ENCODE data around the gene STIMATE. TPM values are rescaled to one million over a fixed set of nuclear protein-coding genes. Genes with fewer than 3 reads are reported as not detected.

The STIMATE gene
- 15.8 and 16.5 TPM in 2 replicates for total RNA-seq

DNA sequence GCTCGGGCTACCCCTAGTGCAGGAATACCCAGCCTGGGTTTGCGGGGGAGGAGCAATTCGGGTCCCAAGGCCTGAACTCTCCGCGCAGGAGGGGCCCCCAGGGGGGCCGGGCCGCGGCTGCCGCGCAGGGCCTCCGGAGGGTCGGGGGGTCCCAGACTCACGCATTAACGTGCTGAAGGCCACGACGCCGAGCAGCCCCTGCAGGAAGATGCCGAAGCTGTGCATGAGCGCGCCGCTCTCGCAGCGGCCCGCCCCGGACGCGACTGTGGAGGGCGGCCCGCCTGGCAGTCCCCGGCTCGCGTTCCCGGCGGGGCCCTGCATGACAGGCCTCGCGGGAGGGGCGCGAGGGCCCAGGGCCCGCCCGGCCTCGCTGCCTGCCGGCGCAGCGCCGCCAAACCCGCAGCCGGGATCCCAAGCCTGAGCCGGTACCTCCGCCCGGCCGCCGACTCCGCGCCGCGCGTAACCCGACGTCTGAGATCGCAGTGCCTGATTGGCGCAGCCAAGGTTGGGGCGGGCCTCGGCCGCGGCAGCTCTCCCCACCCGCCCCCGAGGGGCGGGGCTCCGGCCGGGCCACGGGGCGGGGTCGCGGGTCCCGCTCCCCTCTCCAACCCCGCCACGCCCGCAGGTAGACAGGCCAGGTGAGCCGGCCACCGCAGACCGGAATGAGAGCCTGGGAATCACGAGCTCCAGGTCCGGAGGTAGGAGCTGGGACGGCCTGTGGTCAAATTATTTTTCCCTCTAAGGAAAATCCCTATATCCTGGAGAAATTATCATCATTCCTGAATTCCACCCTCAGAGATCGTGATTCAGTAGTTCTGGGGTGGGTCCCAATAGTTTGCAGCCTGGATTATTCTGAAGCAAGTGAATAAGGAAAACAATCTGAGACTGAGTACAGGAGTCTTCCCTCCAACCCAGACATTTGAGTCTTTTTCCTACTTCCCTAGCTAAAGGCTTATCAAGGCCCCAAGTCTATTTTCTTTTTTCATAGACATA, at the start of gene STIMATE:
Gene STIMATE (minus strand): TSS at position 419 of the 993 bp plus-strand sequence. CDS start 98 bp downstream, at position 321.

DNA sequence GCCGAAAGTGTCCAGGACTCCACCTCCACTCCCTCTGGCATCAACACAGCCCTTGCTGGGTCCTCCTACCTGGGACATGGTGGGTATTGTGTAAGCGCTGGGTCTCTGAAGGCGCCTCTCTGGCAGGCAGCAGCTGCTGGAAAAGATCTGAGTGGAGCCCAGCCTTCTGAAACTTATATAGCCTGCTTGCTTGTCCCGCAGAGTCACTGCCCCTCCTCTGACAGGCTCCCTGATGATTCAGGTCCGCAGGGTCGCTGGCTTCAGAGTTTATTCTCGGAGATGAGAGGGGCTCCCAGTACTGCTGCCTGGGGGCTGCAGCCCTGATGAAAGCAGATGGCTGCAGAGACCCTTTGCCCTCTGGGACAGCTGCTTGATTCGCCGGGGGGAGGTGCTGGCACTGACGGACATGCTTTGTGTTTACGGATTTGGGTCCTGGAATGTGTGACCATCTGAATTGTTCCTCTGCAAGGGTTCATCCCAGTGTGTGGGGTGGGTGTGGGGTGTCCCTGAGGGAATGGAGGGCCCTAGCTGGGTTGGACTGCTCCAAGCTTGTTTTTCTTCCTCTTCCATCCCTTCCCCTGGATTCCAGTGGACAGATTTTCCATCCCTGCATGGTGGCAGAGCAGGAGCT, 62.4 kb downstream of the STIMATE start, which contains the start of gene MUSTN1:
Gene MUSTN1 (minus strand): TSS at position 149 of the 631 bp plus-strand sequence. CDS start 71 bp downstream, at position 78.

DNA sequence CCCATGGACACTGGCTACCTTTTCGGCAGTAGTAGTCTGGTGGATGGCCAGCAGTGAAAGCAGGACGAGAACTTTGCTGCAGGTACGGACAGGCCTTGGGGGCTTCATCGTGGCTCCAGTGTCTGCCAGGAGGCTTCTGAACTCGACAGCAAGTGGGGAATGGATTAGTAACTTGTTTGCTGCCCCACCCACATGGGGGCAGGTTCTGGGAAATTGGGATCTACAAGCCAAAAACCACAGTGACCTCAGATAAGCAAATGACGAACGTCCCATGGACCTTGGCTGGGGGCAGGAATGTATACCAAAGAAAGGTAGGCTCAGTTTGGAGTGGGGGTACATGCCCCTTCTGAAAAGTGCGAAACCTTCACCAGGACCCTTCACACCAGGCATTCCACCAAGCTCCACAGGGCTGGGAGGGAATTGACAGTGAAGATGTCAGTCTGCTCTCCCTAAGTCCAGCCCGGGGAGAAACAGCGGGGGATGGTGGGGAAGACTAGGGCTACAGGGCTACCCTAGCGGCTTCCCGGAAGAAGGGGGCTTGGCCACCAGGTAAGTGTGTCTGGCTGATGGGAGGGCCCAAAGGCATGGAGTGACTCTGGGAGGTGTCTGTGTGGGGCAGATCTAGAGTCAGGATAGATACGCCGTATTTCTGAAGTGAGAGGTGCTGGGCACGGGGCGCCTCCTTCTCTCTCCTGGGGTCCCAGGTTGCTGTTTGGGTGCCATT, 66.7 kb downstream of the STIMATE start, which contains the start of gene ITIH4:
Gene ITIH4 (minus strand): TSS at position 138 of the 724 bp plus-strand sequence. CDS start 30 bp downstream, at position 108.

DNA sequence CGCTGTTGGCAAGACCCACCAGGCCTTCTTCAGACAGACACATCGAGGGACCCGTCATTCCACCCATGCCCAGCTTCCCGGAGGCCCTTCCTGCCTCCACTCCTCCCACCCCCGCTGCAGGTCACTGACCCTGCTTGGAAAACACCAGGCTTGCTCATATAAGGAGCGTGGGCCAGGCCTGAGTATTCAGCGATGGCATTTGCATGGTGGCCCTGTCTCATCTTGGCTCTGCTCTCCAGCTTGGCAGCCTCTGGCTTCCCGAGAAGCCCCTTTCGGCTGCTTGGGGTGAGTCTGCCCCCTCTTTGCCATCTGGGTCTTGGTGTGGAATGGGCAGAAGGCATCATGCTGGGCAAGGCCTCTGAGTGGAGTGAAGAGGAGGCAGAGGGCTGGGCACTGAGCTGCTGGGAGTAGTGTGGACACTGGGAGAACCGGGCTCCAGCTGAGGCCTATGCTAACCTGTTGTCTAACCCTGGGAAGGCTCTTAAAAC, 102.7 kb downstream of the STIMATE start, which contains the start of gene ITIH3:
Gene ITIH3 (plus strand): TSS at position 185 of the 488 bp plus-strand sequence. CDS start 8 bp downstream, at position 193.

Other genes starting within 250 kb of the STIMATE start
- 56.4 and 66.8 TPM in 2 replicates for gene PBRM1, start 211.6 kb downstream of the STIMATE start, total RNA-seq
- 100 and 106 TPM in 2 replicates for gene GNL3, start 211.5 kb downstream of the STIMATE start, total RNA-seq
- gene GLT8D1, start 191.8 kb downstream of the STIMATE start, total RNA-seq = 120 and 126 TPM in 2 replicates
- gene SPCS1, start 191.4 kb downstream of the STIMATE start, total RNA-seq = 51.5 and 52.5 TPM in 2 replicates
- gene NEK4, start 126.6 kb downstream of the STIMATE start, total RNA-seq = 34.1 and 38.2 TPM in 2 replicates
- 0.40 and 0.56 TPM in 2 replicates for gene ITIH1, start 119.9 kb downstream of the STIMATE start, total RNA-seq
- 1.1 and 2.8 TPM in 2 replicates for gene ITIH3, start 102.8 kb downstream of the STIMATE start, total RNA-seq
- 2.6 and 4.8 TPM in 2 replicates for gene ITIH4, start 66.9 kb downstream of the STIMATE start, total RNA-seq
- gene MUSTN1, start 62.5 kb downstream of the STIMATE start, total RNA-seq = not detected in 2 replicates
- 4.2 and 7.1 TPM in 2 replicates for gene SFMBT1, start 148.5 kb upstream of the STIMATE start, total RNA-seq
- gene RFT1, start 232.9 kb upstream of the STIMATE start, total RNA-seq = 9.1 and 9.9 TPM in 2 replicates